HepG2 (cell line): ENCODE measurements around the gene DNMT3L. TPM values are rescaled to one million over a fixed set of nuclear protein-coding genes. Genes with fewer than 3 reads are reported as not detected.

Source experiments
- ATAC-seq: fragments of 200-7000 bp; cut with Tn5 transposase; 3 replicates; pipeline ENCODE4 v1.9.1; 2020; ENCODE audit warnings: mild to moderate bottlenecking, moderate library complexity
- BruUV-seq: library from RNA; stranded (reverse); fragments of 400-500 nt; replicated peaks from 2 replicates; lab custom pipeline; 2021; lab: Mats Ljungman, UMichigan
- CTCF ChIA-PET: fragments of 300-600 bp; formaldehyde crosslinking; extraction: SDS; loops from one replicate; lab custom pipeline; 2021; ENCODE audit warnings: low total read pairs, inconsistent platforms, low intra/inter-chr PET ratio; lab: Yijun Ruan, JAX
- POLR2A ChIA-PET: fragments of 350-600 bp; sonication (Branson Sonifier 250); formaldehyde crosslinking; loops from one replicate; lab custom pipeline; 2020; ENCODE audit warnings: antibody characterized with exemption, inconsistent platforms; lab: Yijun Ruan, JAX
- DNase-seq: peaks from one replicate; pipeline ENCODE4 v3.0.0-alpha.2; 2015; ENCODE audit warnings: low spot score
- FAIRE-seq: peaks from 3 replicates; lab custom pipeline; 2011; peaks lifted over from hg19 to GRCh38; lab: Jason Lieb, UNC
- H2AFZ ChIP-seq: one replicate; pipeline ENCODE4 v1.6.1; 2011; ENCODE audit warnings: low read length, inconsistent platforms
- H3K27ac ChIP-seq: fragments of 300-600 bp; 3 replicates; pipeline ENCODE4 v1.8.0; 2011; ENCODE audit warnings: mixed run types, mild to moderate bottlenecking, mixed read lengths, low read length, inconsistent platforms; ENCODE audit not compliant: insufficient read depth; ENCODE audit errors: extremely low read length
- H3K27me3 ChIP-seq, 2 experiments: fragments of 200-600 bp in 1 of 2; 2 replicates in 1 of 2; 3 replicates in 1 of 2; pipeline versions ENCODE4 v1.6.0 to v1.8.0; 2011; ENCODE audit warnings: low read length in 2 of 2, mild to moderate bottlenecking in 2 of 2, moderate library complexity in 2 of 2, inconsistent platforms in 1 of 2; ENCODE audit not compliant: insufficient read depth in 2 of 2, control insufficient read depth in 1 of 2
- H3K36me3 ChIP-seq, 2 experiments: fragments of 200-600 bp in 1 of 2; replicated peaks in 1 of 2; 2 replicates in 1 of 2; 3 replicates in 1 of 2; pipeline versions ENCODE4 v1.5.1 to v1.8.0; 2011; ENCODE audit warnings: low read length in 2 of 2, inconsistent platforms in 1 of 2; ENCODE audit not compliant: insufficient read depth in 2 of 2, control insufficient read depth in 1 of 2
- H3K4me1 ChIP-seq: 2 replicates; pipeline ENCODE4 v1.5.1; 2012; ENCODE audit warnings: low read length, inconsistent platforms; ENCODE audit not compliant: insufficient read depth
- H3K4me2 ChIP-seq: 2 replicates; pipeline ENCODE4 v1.6.0; 2011; ENCODE audit warnings: low read depth, low read length, inconsistent platforms
- H3K4me3 ChIP-seq, 3 experiments: fragments of 200-600 bp in 1 of 3; sonication (generic), shearing (Covaris generic) in 1 of 3; replicated peaks in 1 of 3; 2 replicates each; pipeline ENCODE4 v1.5.1; 2011 to 2016; ENCODE audit warnings: low read length in 3 of 3, inconsistent platforms in 2 of 3, low read depth in 2 of 3, mild to moderate bottlenecking in 2 of 3, control low read depth in 1 of 3, mixed read lengths in 1 of 3; ENCODE audit not compliant: insufficient read depth in 1 of 3
- H3K79me2 ChIP-seq: one replicate; pipeline ENCODE4 v1.6.1; 2011; ENCODE audit warnings: low read length, inconsistent platforms; ENCODE audit not compliant: insufficient read depth
- H3K9ac ChIP-seq: 2 replicates; pipeline ENCODE4 v1.6.0; 2011; ENCODE audit warnings: mild to moderate bottlenecking, low read depth, low read length, inconsistent platforms; ENCODE audit not compliant: insufficient read depth
- H3K9me3 ChIP-seq: 2 replicates; pipeline ENCODE4 v1.5.1; 2012; ENCODE audit warnings: mild to moderate bottlenecking, low read length
- H4K20me1 ChIP-seq: 2 replicates; pipeline ENCODE4 v1.6.0; 2011; ENCODE audit warnings: inconsistent platforms, mild to moderate bottlenecking, low read length, moderate library complexity; ENCODE audit not compliant: insufficient read depth
- CTCF ChIP-seq: sonication (generic); formaldehyde crosslinking; IDR thresholded peaks from 2 replicates; pipeline ENCODE4 v1.5.0; 2020; ENCODE audit warnings: mild to moderate bottlenecking, missing genetic modification reagents, moderate library complexity
- EZH2 ChIP-seq: conservative IDR thresholded peaks from 2 replicates; pipeline ENCODE4 v1.6.1; 2012; ENCODE audit warnings: mild to moderate bottlenecking, low read depth, low read length, moderate library complexity
- KLF11 ChIP-seq: IDR thresholded peaks from 2 replicates; pipeline ENCODE4 v1.6.1; 2016; ENCODE audit warnings: missing compliant biosample characterization
- MNT ChIP-seq: fragments of 450-650 bp; IDR thresholded peaks from 2 replicates; pipeline ENCODE4 v1.6.1; 2016
- TCF7L2 ChIP-seq: IDR thresholded peaks from 2 replicates; pipeline ENCODE4 v1.6.1; 2011; ENCODE audit warnings: mild to moderate bottlenecking, low read depth, low read length, moderate library complexity
- TERF1 ChIP-seq: sonication (generic); formaldehyde crosslinking; IDR thresholded peaks from 2 replicates; pipeline ENCODE4 v1.8.0; 2022; ENCODE audit warnings: mild to moderate bottlenecking, missing genetic modification reagents, moderate library complexity
- ZNF451 ChIP-seq: sonication (generic); formaldehyde crosslinking; IDR thresholded peaks from 2 replicates; pipeline ENCODE4 v1.5.0; 2020; ENCODE audit warnings: mild to moderate bottlenecking, missing genetic modification reagents
- ZNF468 ChIP-seq: sonication (generic); formaldehyde crosslinking; IDR thresholded peaks from 2 replicates; pipeline ENCODE4 v1.8.0; 2022; ENCODE audit warnings: mild to moderate bottlenecking, moderate library complexity, missing genetic modification reagents
- ZNF552 ChIP-seq: sonication (generic); formaldehyde crosslinking; IDR thresholded peaks from 2 replicates; pipeline ENCODE4 v1.9.0; 2022; ENCODE audit warnings: missing genetic modification reagents, mild to moderate bottlenecking, borderline replicate concordance
- ZNF580 ChIP-seq: IDR thresholded peaks from 2 replicates; pipeline ENCODE4 v1.6.1; 2016; ENCODE audit warnings: low read depth, borderline replicate concordance
- ZNF687 ChIP-seq: sonication (generic); formaldehyde crosslinking; IDR thresholded peaks from 2 replicates; pipeline ENCODE4 v1.5.1; 2020; ENCODE audit warnings: mild to moderate bottlenecking, missing genetic modification reagents, moderate library complexity
- ZSCAN30 ChIP-seq: sonication (generic); formaldehyde crosslinking; IDR thresholded peaks from 2 replicates; pipeline ENCODE4 v1.5.0; 2020; ENCODE audit warnings: mild to moderate bottlenecking, missing genetic modification reagents
- WGBS: methylation state at CpG from one replicate; pipeline ENCODE4 v1.1.6; 2017; ENCODE audit warnings: low lambda C conversion rate; 5-methylcytosine and 5-hydroxymethylcytosine counted together
- in situ Hi-C: cut with HindIII; loops from 2 replicates; pipeline ENCODE4 v1.10.0; 2017; ENCODE audit warnings: low pct_unique_long_range_greater_than_20kb; ENCODE audit not compliant: extremely low pct_ligation_motif_present
- intact Hi-C: fragments of 100-400 bp; cut with micrococcal nuclease; formaldehyde crosslinking; loops from one replicate; pipeline ENCODE4 v1.10.0; 2022; ENCODE audit not compliant: unreplicated experiment
- polyA plus RNA-seq, 8 experiments: library from polyadenylated mRNA; depleted of rRNA in 3 of 8; stranded (reverse) in 7 of 8; unstranded in 1 of 8; fragments of >200 nt; fragmentation: Illumina TruSeq in 4 of 8; extraction: Trizol in 4 of 8; gene quantifications; 2 replicates each; pipeline versions ENCODE4 v1.2.1 to v1.2.3, GENCODE V29; 2011 to 2016; ENCODE audit warnings: low read depth in 4 of 8, missing spikeins in 1 of 8, mixed read lengths in 1 of 8; ENCODE audit not compliant: insufficient read depth in 1 of 8
- total RNA-seq, 5 experiments: library from RNA; depleted of rRNA; stranded (reverse); fragments of >200 nt; fragmentation: Illumina TruSeq; extraction: Trizol; gene quantifications; 2 replicates each; pipeline ENCODE4 v1.2.3, GENCODE V29; 2016; ENCODE audit warnings: low read depth in 1 of 5

The DNMT3L gene
- total and polyA plus RNA-seq, 2 of the 13 experiments (the other 11 are each of a cell fraction or from before 2014, with no cell fraction given) = 0.75 to 1.7 TPM

- in situ Hi-C loops = no loop called here
- TF ChIP-seq ZNF468 (no peak), KLF11 (CRISPR knock-in tag) (no peak), EZH2 (no peak), CTCF (CRISPR knock-in tag) (0 out of 2 replicates have a peak, but pooled peaks have one; percentile 18), ZNF451 (CRISPR knock-in tag) (no peak), ZNF552 (CRISPR knock-in tag) (no peak), ZNF687 (CRISPR knock-in tag) (peak; percentile 14; the same call in 1 of the 2 replicates), TCF7L2 (no peak), ZSCAN30 (no peak), ZNF580 (CRISPR knock-in tag) (no peak), TERF1 (0 out of 2 replicates have a peak, but pooled peaks have one; percentile 51), MNT (peak; percentile 25)
- TF ChIP-seq, all 625 proteins: peak for 4
- no peak for FAIRE-seq
Measured at GRCh38 chr21:44310628-44311507, 49.2 kb upstream of the DNMT3L start.

More at GRCh38 chr21:44310628-44311507, 49.2 kb upstream of the DNMT3L start:
- H3K36me3 ChIP-seq = peaks cover 35 to 66% of the 10 kb centered on the region in 2 experiments; a peak in 4 of 5 replicates
- intact Hi-C loops = no loop called here
- DNase-seq = no peak
- ATAC-seq = peak; percentile 22; the same call in 2 of the 3 replicates
- no peak overlapping the region for H2AFZ ChIP-seq
- BruUV-seq = no TSS peak
- no peak overlapping the region for H3K27ac ChIP-seq
- no peaks in the 10 kb centered on the region for H3K79me2 ChIP-seq
- H3K4me3 ChIP-seq = no peak overlapping the region
- H4K20me1 ChIP-seq = 0 out of 2 replicates have a peak, but pooled peaks cover 5% of the 10 kb centered on the region
- ChIA-PET POLR2A (no interaction called here), CTCF (no interaction called here)
- H3K9me3 ChIP-seq = no peaks in the 10 kb centered on the region
- 97% methylated on average over 18 of the region's 28 CpGs for WGBS
- H3K27me3 ChIP-seq = no peaks in the 10 kb centered on the region
- no peaks in the 10 kb centered on the region for H3K4me1 ChIP-seq
- no peak overlapping the region for H3K9ac ChIP-seq
- no peak overlapping the region for H3K4me2 ChIP-seq
